Ascending aorta (tissue), 2 donors: ENCODE results near the gene ZNF423. TPM values are rescaled to one million over a fixed set of nuclear protein-coding genes. Genes with fewer than 3 reads are reported as not detected.

ENCODE experiments used
- DNase-seq, 2 donors: peaks; one replicate each; pipeline ENCODE4 v3.0.0-alpha.2; 2019; ENCODE audit warnings: low spot score in 2 of 2
- H3K27ac ChIP-seq, 2 donors: fragments of 200-600 bp; sonication (generic); one replicate each; pipeline ENCODE4 v1.5.1; 2016 to 2017; ENCODE audit warnings: mild to moderate bottlenecking in 1 of 2
- H3K27me3 ChIP-seq: fragments of 200-600 bp; sonication (generic); one replicate; pipeline ENCODE4 v1.5.1; 2017
- H3K36me3 ChIP-seq, 2 donors: fragments of 200-600 bp; sonication (generic); one replicate each; pipeline ENCODE4 v1.5.1; 2016
- H3K4me1 ChIP-seq, 2 donors: fragments of 200-600 bp; sonication (generic); one replicate each; pipeline ENCODE4 v1.5.1; 2016 to 2017; ENCODE audit warnings: mild to moderate bottlenecking in 1 of 2
- H3K4me3 ChIP-seq, 2 donors: fragments of 200-600 bp; sonication (generic); one replicate each; pipeline ENCODE4 v1.5.1; 2016 to 2017; ENCODE audit warnings: mild to moderate bottlenecking in 1 of 2
- H3K9me3 ChIP-seq, 2 donors: fragments of 200-600 bp; sonication (generic); one replicate each; pipeline ENCODE4 v1.5.1; 2016
- intact Hi-C: fragments of 100-400 bp; cut with DNase I; formaldehyde crosslinking; loops from one replicate; pipeline ENCODE4 v1.15.1; 2023
- total RNA-seq: library from RNA; depleted of rRNA; stranded (reverse); fragments of >200 nt; gene quantifications from one replicate; pipeline ENCODE4 v1.1.0, GENCODE V29; 2016
- TF ChIP-seq, protein P1 (sequence below), 3 experiments: fragments of 200-600 bp in 2 of 3; fragments of 450-650 bp in 1 of 3; sonication (generic) in 2 of 3; IDR thresholded peaks; one replicate each; pipeline ENCODE4 v1.5.1; 2016 to 2019; ENCODE audit warnings: antibody characterized with exemption in 3 of 3, mild to moderate bottlenecking in 1 of 3, moderate library complexity in 1 of 3

The ZNF423 gene
- total RNA-seq, 1 donor from 2014 or later, result 42.9 TPM

DNA sequence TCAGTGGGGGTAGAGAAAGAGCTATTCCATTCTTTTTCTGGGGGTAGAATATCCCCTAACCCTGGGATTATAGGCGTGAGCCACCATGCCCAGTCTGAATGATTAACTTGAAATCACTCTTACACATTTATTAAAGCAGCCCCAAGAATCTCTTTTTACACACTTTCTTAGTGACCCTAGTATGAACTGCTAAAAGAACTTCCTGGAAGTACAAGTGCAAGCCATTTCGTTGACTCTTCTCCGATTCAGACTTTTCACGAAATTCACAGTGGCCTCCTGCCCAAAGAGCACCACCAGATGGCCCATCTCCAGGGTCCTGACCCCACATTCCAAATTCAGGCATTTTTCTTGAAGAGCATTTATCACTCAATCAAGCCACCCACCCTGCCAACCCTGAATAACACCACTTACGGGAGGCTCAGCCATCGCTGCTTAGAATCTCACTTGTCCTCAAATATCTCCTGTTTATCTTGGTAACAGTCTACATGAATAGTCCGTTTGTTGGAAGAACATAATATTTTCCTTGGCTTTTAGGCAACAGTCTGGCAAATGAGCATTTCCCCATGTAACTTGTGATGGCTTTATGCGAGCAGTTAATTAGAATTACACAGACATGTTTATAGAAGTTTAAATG is 28.0 kb downstream of the ZNF423 start:
- H3K9me3 ChIP-seq, result no peaks in the 10 kb centered on the region
- no peaks in the 10 kb centered on the region for H3K36me3 ChIP-seq
- peaks cover 16 to 39% of the 10 kb centered on the region in 2 donors for H3K4me1 ChIP-seq
- H3K27ac ChIP-seq, result peak overlapping the region; percentile 80 to 83
- TF ChIP-seq, protein P1, sequence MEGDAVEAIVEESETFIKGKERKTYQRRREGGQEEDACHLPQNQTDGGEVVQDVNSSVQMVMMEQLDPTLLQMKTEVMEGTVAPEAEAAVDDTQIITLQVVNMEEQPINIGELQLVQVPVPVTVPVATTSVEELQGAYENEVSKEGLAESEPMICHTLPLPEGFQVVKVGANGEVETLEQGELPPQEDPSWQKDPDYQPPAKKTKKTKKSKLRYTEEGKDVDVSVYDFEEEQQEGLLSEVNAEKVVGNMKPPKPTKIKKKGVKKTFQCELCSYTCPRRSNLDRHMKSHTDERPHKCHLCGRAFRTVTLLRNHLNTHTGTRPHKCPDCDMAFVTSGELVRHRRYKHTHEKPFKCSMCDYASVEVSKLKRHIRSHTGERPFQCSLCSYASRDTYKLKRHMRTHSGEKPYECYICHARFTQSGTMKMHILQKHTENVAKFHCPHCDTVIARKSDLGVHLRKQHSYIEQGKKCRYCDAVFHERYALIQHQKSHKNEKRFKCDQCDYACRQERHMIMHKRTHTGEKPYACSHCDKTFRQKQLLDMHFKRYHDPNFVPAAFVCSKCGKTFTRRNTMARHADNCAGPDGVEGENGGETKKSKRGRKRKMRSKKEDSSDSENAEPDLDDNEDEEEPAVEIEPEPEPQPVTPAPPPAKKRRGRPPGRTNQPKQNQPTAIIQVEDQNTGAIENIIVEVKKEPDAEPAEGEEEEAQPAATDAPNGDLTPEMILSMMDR (IDR thresholded peaks at IDR 0.05), result no peak
- H3K27me3 ChIP-seq, result no peaks in the 10 kb centered on the region
- peak in 1 of 2 donors; percentile 85 for DNase-seq
- H3K4me3 ChIP-seq, result peak overlapping the region in 1 of 2 donors; percentile 23
- intact Hi-C loops, result loop anchor here (1.0 to 2.0 kb wide), 2 partner anchors 29 to 325 kb away; partner anchors contain the start of gene TENT4B

DNA sequence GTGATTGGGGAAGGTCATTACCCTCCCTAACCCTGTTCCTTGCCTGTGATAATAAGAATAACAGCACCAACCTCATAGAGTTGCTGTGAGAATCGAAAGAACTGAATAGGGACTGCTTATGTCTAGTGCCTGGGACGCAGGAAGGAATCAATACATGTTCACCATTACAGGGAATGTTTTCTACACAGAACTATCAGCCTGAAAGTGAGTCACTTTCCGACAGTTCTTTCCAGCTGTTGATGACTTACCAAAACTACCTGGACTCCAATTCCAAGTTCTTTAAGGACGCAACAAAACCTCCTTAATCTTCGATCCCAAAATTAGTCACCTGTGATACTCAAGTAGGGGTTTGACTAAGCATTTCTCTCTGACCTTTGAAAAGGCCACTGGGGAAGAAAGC is 29.4 kb downstream of the ZNF423 start:
- H3K36me3 ChIP-seq, result no peaks in the 10 kb centered on the region
- H3K4me3 ChIP-seq, result no peak overlapping the region
- no peak for DNase-seq
- H3K4me1 ChIP-seq, result peaks cover 11 to 27% of the 10 kb centered on the region in 2 donors
- H3K9me3 ChIP-seq, result no peaks in the 10 kb centered on the region
- peak overlapping the region in 1 of 2 donors; percentile 3 for H3K27ac ChIP-seq
- intact Hi-C loops, result no loop called here
- TF ChIP-seq, protein P1 (IDR thresholded peaks at IDR 0.05), result no peak
- no peaks in the 10 kb centered on the region for H3K27me3 ChIP-seq

DNA sequence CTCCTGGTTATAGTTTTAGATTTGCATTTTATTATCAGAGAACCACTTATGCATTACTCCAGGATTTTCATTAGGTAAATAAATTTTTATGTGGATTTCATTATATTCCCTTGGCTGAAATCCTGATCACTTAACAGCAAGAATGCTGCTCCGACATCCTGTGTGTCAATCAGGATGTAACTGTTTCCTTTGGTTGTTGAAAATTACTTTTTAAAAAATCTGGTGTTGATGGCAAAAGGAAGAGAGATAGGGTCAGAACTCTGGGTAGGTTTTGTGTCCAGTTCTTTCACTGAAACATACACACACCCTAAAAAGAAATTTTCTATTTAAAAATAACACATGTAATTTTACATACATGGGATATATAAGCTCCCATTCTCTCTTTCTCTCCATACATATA is 30.9 kb downstream of the ZNF423 start:
- H3K27me3 ChIP-seq, result no peaks in the 10 kb centered on the region
- no peak for DNase-seq
- intact Hi-C loops, result no loop called here
- TF ChIP-seq, protein P1 (IDR thresholded peaks at IDR 0.05), result no peak
- H3K27ac ChIP-seq, result no peak overlapping the region
- peaks cover 11 to 24% of the 10 kb centered on the region in 2 donors for H3K4me1 ChIP-seq
- no peak overlapping the region for H3K4me3 ChIP-seq
- H3K36me3 ChIP-seq, result no peaks in the 10 kb centered on the region
- no peaks in the 10 kb centered on the region for H3K9me3 ChIP-seq

DNA sequence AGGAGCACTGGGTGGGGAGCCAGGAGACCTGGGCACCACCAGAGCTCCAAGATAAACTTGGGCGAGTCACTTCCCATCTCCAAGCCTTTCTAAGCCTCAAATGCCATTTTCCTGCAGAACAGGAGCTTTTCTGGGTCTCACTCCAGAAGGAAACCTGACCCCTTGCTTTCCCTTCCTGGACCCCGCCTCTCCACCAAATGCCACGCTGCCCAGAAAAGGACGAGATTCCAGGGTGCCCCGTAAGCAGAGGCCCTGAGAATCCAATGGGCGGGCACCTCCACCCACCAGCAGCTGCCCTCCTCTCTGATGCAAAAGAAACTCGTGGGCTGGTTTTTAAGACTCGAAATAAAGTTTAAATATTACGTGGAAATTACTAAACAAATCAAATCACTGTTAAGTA is 31.3 kb downstream of the ZNF423 start:
- intact Hi-C loops, result no loop called here
- H3K27ac ChIP-seq, result no peak overlapping the region

DNA sequence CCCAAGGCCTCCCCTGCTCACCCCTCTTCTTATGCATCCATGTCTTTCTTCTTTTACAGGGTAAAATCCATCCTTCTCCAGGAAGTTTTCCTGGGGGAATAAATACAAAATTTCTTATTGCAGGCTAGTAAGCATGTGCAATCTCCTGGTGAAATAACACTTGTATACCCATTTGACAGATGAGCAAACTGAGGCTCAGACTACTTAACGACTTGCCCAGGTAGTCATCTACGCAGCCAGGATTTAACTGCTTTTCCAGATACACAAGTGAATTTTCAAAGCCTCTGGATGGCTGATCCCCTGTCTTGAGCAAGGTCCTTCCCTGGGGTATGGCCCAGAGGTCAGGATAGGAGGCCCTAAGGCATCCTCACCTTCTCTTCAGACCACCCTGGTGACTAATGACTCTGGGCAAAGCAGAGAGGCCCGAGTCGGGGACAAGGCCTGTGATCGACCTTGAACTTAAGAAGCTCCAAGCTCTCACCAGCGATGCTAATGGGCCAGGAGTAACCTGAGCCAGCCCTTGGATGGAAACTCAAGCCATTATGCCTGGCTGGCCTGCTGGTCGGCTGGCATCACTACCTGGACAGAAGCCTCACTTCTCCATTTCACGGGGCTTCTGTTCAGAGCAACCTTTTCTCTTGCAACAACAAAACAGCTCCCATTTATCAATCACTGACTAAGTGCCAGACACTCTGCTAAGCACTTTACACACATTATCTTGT is 33.1 kb downstream of the ZNF423 start:
- no peak overlapping the region for H3K4me3 ChIP-seq
- TF ChIP-seq, protein P1 (IDR thresholded peaks at IDR 0.05), result no peak
- H3K9me3 ChIP-seq, result no peaks in the 10 kb centered on the region
- DNase-seq, result no peak
- intact Hi-C loops, result no loop called here
- H3K4me1 ChIP-seq, result peaks cover 3 to 11% of the 10 kb centered on the region in 2 donors
- no peak overlapping the region for H3K27ac ChIP-seq
- H3K27me3 ChIP-seq, result no peaks in the 10 kb centered on the region
- no peaks in the 10 kb centered on the region for H3K36me3 ChIP-seq

More for the DNA sequence above, 31.3 kb downstream of the ZNF423 start:
- Histone ChIP-seq H3K27me3 (no peaks in the 10 kb centered on the region), H3K4me3 (no peak overlapping the region), H3K4me1 (peaks cover 11 to 24% of the 10 kb centered on the region in 2 donors), H3K9me3 (no peaks in the 10 kb centered on the region), H3K36me3 (no peaks in the 10 kb centered on the region)
- TF ChIP-seq, protein P1 (IDR thresholded peaks at IDR 0.05), result no peak
- no peak for DNase-seq
